HFF-Myc (cell line): ENCODE data around the gene MGAT4A.

Experiments
- DNase-seq: peaks from one replicate; pipeline ENCODE4 v3.0.0-alpha.2; 2011; ENCODE audit warnings: low read depth; ENCODE audit errors: extremely low read depth
- H3K4me3 ChIP-seq: replicated peaks from 2 replicates; pipeline ENCODE4 v1.5.1; 2011; ENCODE audit warnings: low read depth, mild to moderate bottlenecking, control low read depth, low read length
- CTCF ChIP-seq: IDR thresholded peaks from 2 replicates; pipeline ENCODE4 v1.5.1; 2012; ENCODE audit warnings: mild to moderate bottlenecking, low read depth, low read length, control low read depth; ENCODE audit errors: missing control alignments

The MGAT4A gene

GRCh38 chr2:98569197-98569793, 161.6 kb downstream of the MGAT4A start:
- no peak overlapping the region for H3K4me3 ChIP-seq
- DNase-seq: no peak

More at GRCh38 chr2:98569197-98569793, 161.6 kb downstream of the MGAT4A start:
- peak; percentile 99 for TF ChIP-seq CTCF
